Pancreas (tissue), 10 donors: ENCODE data around the gene IRF2BP2. TPM values are rescaled to one million over a fixed set of nuclear protein-coding genes. Genes with fewer than 3 reads are reported as not detected.

Source experiments
- ATAC-seq, 4 donors: fragments of 200-7000 bp; cut with Tn5 transposase; one replicate each; pipeline versions ENCODE4 v1.8.0 to v1.9.1; 2020; ENCODE audit warnings: mild to moderate bottlenecking in 4 of 4, moderate library complexity in 4 of 4
- DNase-seq, 6 donors: peaks; one replicate each; pipeline ENCODE4 v3.0.0-alpha.2; 2020
- FAIRE-seq: peaks from 2 replicates; lab custom pipeline; 2012; peaks lifted over from hg19 to GRCh38; lab: Jason Lieb, UNC
- H3K27ac ChIP-seq, 4 donors: fragments of 200-600 bp; sonication (generic); 1 replicate in 3 of 4; 2 replicates in 1 of 4; pipeline versions ENCODE4 v1.5.0 to v1.8.0; 2020
- H3K27me3 ChIP-seq, 4 donors: fragments of 200-600 bp; one replicate each; pipeline ENCODE4 v1.8.0; 2021
- H3K36me3 ChIP-seq, 3 donors: fragments of 200-600 bp; sonication (generic) in 1 of 3; one replicate each; pipeline versions ENCODE4 v1.5.0 to v1.8.0; 2020 to 2021
- H3K4me1 ChIP-seq, 3 donors: fragments of 200-600 bp; one replicate each; pipeline ENCODE4 v1.8.0; 2021
- H3K4me3 ChIP-seq, 4 donors: fragments of 200-600 bp; sonication (generic) in 2 of 4; one replicate each; pipeline versions ENCODE4 v1.5.0 to v1.8.0; 2020 to 2021
- H3K9me3 ChIP-seq, 4 donors: fragments of 200-600 bp; one replicate each; pipeline ENCODE4 v1.8.0; 2021
- CTCF ChIP-seq, 4 donors: fragments of 200-600 bp; sonication (generic) in 3 of 4; IDR thresholded peaks; one replicate each; pipeline versions ENCODE4 v1.5.0 to v1.8.0; 2021; ENCODE audit warnings: antibody characterized with exemption in 4 of 4
- WGBS, 2 donors: extraction: QIAGEN DNeasy Blood & Tissue Kit; methylation state at CpG; one replicate each; pipeline ENCODE4 v1.1.7; 2013; 5-methylcytosine and 5-hydroxymethylcytosine counted together
- intact Hi-C, 3 donors: fragments of 100-400 bp; cut with DNase I; formaldehyde crosslinking; loops; one replicate each; pipeline versions ENCODE4 v1.11.1 to v1.14.2; 2022
- polyA plus RNA-seq, 2 donors: library from polyadenylated mRNA; stranded (reverse); fragments of 200-250 nt; gene quantifications; one replicate each; pipeline ENCODE4 v1.2.3, GENCODE V29; 2013
- total RNA-seq, 6 donors: library from RNA; stranded (reverse); fragmentation: NEBNext Ultra II Directional in 4 of 6; extraction: Animal tissue kit (Norgen Biotek cat#: 25700) in 4 of 6; gene quantifications; one replicate each; pipeline versions ENCODE4 v1.2.1 to v1.2.4, GENCODE V29; 2021 to 2023
- donor health status: healthy with polysubstance abuse.
- donor health status: DM: no; HTN: no; CAD: no; lungs with moderate emphysema.
- donor health status: DM: no; HTN: no; CAD: no.
- donor health status: control.
- donor health status: control.
- donor health status: Bipolar disorder and iron deficiency.
- donor health status: DM: yes; HTN: yes; CAD: no.
- donor health status: DM: no; HTN: no; CAD: no.
- donor health status: DM: no; HTN: no; CAD: no.
- donor health status: DM: yes; HTN: yes; CAD: no.

The IRF2BP2 gene
- total and polyA plus RNA-seq, 8 donors: 47.0 to 95.6 (median 57.7) TPM

GRCh38 chr1:234631721-234632125 is 21.7 kb upstream of the IRF2BP2 start:
- TF ChIP-seq CTCF (IDR thresholded peaks at IDR 0.05): no peak
- no peaks in the 10 kb centered on the region for H3K36me3 ChIP-seq
- peaks cover 0 to 8% (median 0%) of the 10 kb centered on the region in 3 donors for H3K4me1 ChIP-seq
- H3K27ac ChIP-seq: peak overlapping the region in 2 of 4 donors; percentile 64 to 66
- no peak for DNase-seq
- H3K4me3 ChIP-seq: no peak overlapping the region
- ATAC-seq: peak in 3 of 4 donors; percentile 50 to 76 (median 62)
- H3K27me3 ChIP-seq: no peaks in the 10 kb centered on the region
- intact Hi-C loops: no loop called here
- 51 to 68% methylated on average over 1 of the region's 1 CpG for WGBS, 2 donors
- no peaks in the 10 kb centered on the region for H3K9me3 ChIP-seq
- FAIRE-seq: no peak

- Histone ChIP-seq H3K4me3 (no peak overlapping the region), H3K4me1 (peaks cover 9 to 17% (median 13%) of the 10 kb centered on the region in 3 donors), H3K27me3 (no peaks in the 10 kb centered on the region), H3K27ac (no peak overlapping the region), H3K9me3 (no peaks in the 10 kb centered on the region), H3K36me3 (no peaks in the 10 kb centered on the region)
- TF ChIP-seq CTCF (IDR thresholded peaks at IDR 0.05): no peak
- WGBS, 2 donors: 73 to 81% methylated on average over 4 of the region's 4 CpGs
- intact Hi-C loops: no loop called here
- FAIRE-seq (no peak), DNase-seq (no peak), ATAC-seq (no peak)
Observed at GRCh38 chr1:234629026-234629425, 19.0 kb upstream of the IRF2BP2 start.

GRCh38 chr1:234628089-234628488 is 18.1 kb upstream of the IRF2BP2 start:
- intact Hi-C loops: no loop called here
- TF ChIP-seq CTCF (IDR thresholded peaks at IDR 0.05): no peak

GRCh38 chr1:234627009-234627950 is 17.3 kb upstream of the IRF2BP2 start:
- WGBS, 2 donors: 73 to 81% methylated on average over 11 of the region's 11 CpGs
- FAIRE-seq: no peak

More at GRCh38 chr1:234628089-234628488, 18.1 kb upstream of the IRF2BP2 start:
- no peak for FAIRE-seq
- Histone ChIP-seq H3K27ac (no peak overlapping the region), H3K4me3 (no peak overlapping the region), H3K27me3 (no peaks in the 10 kb centered on the region), H3K9me3 (no peaks in the 10 kb centered on the region), H3K36me3 (no peaks in the 10 kb centered on the region), H3K4me1 (peaks cover 9 to 24% (median 20%) of the 10 kb centered on the region in 3 donors)
- WGBS, 2 donors: 26 to 41% methylated on average over 5 of the region's 5 CpGs
- ATAC-seq: peak in 3 of 4 donors; percentile 18 to 66 (median 27)
- DNase-seq: peak in 3 of 6 donors; percentile 54 to 77 (median 75)

More at GRCh38 chr1:234627009-234627950, 17.3 kb upstream of the IRF2BP2 start:
- intact Hi-C loops: no loop called here
- Histone ChIP-seq H3K36me3 (no peaks in the 10 kb centered on the region), H3K4me3 (no peak overlapping the region), H3K9me3 (no peaks in the 10 kb centered on the region), H3K4me1 (peaks cover 9 to 32% (median 28%) of the 10 kb centered on the region in 3 donors), H3K27ac (no peak overlapping the region), H3K27me3 (no peaks in the 10 kb centered on the region)
- DNase-seq (no peak), ATAC-seq (no peak)
- TF ChIP-seq CTCF (IDR thresholded peaks at IDR 0.05): no peak
